ENCODE results near the gene HOXD8.

HOXD8 gene

DNA sequence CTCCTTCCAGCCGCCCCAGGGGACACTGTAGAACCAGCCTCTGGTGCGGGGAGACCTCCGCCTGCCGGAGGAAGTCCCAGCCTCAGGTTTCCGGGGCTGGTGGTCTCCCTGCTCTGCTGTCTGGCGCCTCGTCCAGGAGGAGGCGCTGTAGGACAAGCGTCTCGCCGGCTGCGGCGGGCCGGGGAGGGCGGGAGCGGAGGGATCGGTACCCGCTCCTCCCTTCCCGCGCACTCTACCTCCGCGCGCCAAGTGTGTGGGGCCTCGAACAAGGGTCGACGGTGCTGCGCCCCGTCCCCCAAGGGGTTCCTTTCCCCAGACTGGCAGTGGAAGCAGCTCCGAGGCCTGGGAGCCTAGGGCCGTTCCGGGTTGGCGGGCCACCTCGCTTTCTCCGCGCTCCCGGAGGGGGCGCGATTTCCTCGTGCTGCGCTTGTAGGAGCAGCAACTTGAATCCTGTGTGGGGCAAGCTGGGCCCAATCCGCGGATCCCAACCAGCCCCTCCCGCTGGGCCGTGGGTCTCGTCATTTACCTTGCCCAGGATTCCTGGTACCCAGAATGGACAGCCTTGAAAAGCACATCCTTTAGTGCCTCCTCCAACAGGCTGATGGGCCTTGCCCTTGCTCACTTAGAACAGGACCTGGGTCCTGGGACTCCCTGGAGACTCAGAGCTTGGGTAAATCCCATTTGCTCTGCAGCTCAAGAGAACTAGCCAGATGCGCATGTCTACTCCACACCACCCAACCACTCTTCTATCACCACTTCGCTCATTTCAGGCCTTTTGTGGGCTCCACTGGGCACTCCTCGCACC lies 11.2 kb downstream of the HOXD8 start (continued):
- TF ChIP-seq SCRT2 (tag by site-specific recombination; IDR thresholded peaks at IDR 0.05) (no peak), ZNF146 (tag by site-specific recombination; IDR thresholded peaks at IDR 0.05) (no peak), FEZF1 (tag by site-specific recombination; IDR thresholded peaks at IDR 0.05) (no peak), SALL2 (tag by site-specific recombination; IDR thresholded peaks at IDR 0.05; ENCODE audit: borderline replicate concordance) (no peak), KLF16 (tag by site-specific recombination; IDR thresholded peaks at IDR 0.05) (no peak), ZBTB8A (tag by site-specific recombination; IDR thresholded peaks at IDR 0.05) (0 out of 2 replicates have a peak, but pooled peaks have one; percentile 14), ZNF544 (tag by site-specific recombination; IDR thresholded peaks at IDR 0.05) (no peak), ZNF155 (tag by site-specific recombination; IDR thresholded peaks at IDR 0.05) (no peak), ZXDB (tag by site-specific recombination; IDR thresholded peaks at IDR 0.05) (0 out of 2 replicates have a peak, but pooled peaks have one; percentile 45), ZNF202 (tag by site-specific recombination; IDR thresholded peaks at IDR 0.05; ENCODE audit: borderline replicate concordance) (no peak), GLI2 (tag by site-specific recombination; IDR thresholded peaks at IDR 0.05; ENCODE audit: borderline replicate concordance, low read depth) (no peak), ZNF791 (tag by site-specific recombination; IDR thresholded peaks at IDR 0.05) (no peak), ZSCAN16 (tag by site-specific recombination; IDR thresholded peaks at IDR 0.05) (no peak), ZNF266 (tag by site-specific recombination; IDR thresholded peaks at IDR 0.05; ENCODE audit: low read depth) (no peak), ZNF394 (tag by site-specific recombination; IDR thresholded peaks at IDR 0.05; ENCODE audit: borderline replicate concordance) (peak; percentile 42; the same call in 1 of the 2 replicates), SP7 (tag by site-specific recombination; IDR thresholded peaks at IDR 0.05) (peak; percentile 53), ZNF521 (tag by site-specific recombination; IDR thresholded peaks at IDR 0.05) (no peak), ZNF211 (tag by site-specific recombination; IDR thresholded peaks at IDR 0.05; ENCODE audit: low read depth) (no peak), ZNF157 (tag by site-specific recombination; IDR thresholded peaks at IDR 0.05) (no peak), ZNF274 (IDR thresholded peaks at IDR 0.05; ENCODE audit: low read length) (no peak), ZNF274 (tag by site-specific recombination; IDR thresholded peaks at IDR 0.05; ENCODE audit: borderline replicate concordance) (no peak), ZFP69B (tag by site-specific recombination; IDR thresholded peaks at IDR 0.05) (no peak), GFI1B (tag by site-specific recombination; IDR thresholded peaks at IDR 0.05) (no peak), ZNF324 (tag by site-specific recombination; IDR thresholded peaks at IDR 0.05) (0 out of 2 replicates have a peak, but pooled peaks have one; percentile 33)
- TF ChIP-seq, protein P1, sequence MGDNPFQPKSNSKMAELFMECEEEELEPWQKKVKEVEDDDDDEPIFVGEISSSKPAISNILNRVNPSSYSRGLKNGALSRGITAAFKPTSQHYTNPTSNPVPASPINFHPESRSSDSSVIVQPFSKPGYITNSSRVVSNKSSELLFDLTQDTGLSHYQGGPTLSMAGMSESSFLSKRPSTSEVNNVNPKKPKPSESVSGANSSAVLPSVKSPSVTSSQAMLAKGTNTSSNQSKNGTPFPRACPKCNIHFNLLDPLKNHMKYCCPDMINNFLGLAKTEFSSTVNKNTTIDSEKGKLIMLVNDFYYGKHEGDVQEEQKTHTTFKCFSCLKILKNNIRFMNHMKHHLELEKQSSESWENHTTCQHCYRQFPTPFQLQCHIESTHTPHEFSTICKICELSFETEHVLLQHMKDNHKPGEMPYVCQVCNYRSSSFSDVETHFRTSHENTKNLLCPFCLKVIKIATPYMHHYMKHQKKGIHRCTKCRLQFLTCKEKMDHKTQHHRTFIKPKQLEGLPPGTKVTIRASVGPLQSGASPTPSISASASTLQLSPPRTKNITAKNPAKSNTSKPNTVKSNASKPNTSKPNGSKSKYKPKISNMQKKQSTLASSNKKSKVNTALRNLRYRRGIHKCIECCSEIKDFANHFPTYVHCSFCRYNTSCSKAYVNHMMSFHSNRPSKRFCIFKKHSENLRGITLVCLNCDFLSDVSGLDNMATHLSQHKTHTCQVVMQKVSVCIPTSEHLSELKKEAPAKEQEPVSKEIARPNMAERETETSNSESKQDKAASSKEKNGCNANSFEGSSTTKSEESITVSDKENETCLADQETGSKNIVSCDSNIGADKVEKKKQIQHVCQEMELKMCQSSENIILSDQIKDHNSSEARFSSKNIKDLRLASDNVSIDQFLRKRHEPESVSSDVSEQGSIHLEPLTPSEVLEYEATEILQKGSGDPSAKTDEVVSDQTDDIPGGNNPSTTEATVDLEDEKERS (tag by site-specific recombination; IDR thresholded peaks at IDR 0.05) = no peak
- TF ChIP-seq, protein P2, sequence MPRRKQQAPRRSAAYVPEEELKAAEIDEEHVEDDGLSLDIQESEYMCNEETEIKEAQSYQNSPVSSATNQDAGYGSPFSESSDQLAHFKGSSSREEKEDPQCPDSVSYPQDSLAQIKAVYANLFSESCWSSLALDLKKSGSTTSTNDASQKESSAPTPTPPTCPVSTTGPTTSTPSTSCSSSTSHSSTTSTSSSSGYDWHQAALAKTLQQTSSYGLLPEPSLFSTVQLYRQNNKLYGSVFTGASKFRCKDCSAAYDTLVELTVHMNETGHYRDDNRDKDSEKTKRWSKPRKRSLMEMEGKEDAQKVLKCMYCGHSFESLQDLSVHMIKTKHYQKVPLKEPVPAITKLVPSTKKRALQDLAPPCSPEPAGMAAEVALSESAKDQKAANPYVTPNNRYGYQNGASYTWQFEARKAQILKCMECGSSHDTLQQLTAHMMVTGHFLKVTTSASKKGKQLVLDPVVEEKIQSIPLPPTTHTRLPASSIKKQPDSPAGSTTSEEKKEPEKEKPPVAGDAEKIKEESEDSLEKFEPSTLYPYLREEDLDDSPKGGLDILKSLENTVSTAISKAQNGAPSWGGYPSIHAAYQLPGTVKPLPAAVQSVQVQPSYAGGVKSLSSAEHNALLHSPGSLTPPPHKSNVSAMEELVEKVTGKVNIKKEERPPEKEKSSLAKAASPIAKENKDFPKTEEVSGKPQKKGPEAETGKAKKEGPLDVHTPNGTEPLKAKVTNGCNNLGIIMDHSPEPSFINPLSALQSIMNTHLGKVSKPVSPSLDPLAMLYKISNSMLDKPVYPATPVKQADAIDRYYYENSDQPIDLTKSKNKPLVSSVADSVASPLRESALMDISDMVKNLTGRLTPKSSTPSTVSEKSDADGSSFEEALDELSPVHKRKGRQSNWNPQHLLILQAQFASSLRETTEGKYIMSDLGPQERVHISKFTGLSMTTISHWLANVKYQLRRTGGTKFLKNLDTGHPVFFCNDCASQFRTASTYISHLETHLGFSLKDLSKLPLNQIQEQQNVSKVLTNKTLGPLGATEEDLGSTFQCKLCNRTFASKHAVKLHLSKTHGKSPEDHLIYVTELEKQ (tag by site-specific recombination; IDR thresholded peaks at IDR 0.05; ENCODE audit: borderline replicate concordance) = no peak
- TF ChIP-seq, protein P3, sequence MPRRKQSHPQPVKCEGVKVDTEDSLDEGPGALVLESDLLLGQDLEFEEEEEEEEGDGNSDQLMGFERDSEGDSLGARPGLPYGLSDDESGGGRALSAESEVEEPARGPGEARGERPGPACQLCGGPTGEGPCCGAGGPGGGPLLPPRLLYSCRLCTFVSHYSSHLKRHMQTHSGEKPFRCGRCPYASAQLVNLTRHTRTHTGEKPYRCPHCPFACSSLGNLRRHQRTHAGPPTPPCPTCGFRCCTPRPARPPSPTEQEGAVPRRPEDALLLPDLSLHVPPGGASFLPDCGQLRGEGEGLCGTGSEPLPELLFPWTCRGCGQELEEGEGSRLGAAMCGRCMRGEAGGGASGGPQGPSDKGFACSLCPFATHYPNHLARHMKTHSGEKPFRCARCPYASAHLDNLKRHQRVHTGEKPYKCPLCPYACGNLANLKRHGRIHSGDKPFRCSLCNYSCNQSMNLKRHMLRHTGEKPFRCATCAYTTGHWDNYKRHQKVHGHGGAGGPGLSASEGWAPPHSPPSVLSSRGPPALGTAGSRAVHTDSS (tag by site-specific recombination; IDR thresholded peaks at IDR 0.05) = no peak
- TF ChIP-seq, protein P4, sequence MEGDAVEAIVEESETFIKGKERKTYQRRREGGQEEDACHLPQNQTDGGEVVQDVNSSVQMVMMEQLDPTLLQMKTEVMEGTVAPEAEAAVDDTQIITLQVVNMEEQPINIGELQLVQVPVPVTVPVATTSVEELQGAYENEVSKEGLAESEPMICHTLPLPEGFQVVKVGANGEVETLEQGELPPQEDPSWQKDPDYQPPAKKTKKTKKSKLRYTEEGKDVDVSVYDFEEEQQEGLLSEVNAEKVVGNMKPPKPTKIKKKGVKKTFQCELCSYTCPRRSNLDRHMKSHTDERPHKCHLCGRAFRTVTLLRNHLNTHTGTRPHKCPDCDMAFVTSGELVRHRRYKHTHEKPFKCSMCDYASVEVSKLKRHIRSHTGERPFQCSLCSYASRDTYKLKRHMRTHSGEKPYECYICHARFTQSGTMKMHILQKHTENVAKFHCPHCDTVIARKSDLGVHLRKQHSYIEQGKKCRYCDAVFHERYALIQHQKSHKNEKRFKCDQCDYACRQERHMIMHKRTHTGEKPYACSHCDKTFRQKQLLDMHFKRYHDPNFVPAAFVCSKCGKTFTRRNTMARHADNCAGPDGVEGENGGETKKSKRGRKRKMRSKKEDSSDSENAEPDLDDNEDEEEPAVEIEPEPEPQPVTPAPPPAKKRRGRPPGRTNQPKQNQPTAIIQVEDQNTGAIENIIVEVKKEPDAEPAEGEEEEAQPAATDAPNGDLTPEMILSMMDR (tag by site-specific recombination; IDR thresholded peaks at IDR 0.05) = peak; percentile 97
- TF ChIP-seq, protein P5, sequence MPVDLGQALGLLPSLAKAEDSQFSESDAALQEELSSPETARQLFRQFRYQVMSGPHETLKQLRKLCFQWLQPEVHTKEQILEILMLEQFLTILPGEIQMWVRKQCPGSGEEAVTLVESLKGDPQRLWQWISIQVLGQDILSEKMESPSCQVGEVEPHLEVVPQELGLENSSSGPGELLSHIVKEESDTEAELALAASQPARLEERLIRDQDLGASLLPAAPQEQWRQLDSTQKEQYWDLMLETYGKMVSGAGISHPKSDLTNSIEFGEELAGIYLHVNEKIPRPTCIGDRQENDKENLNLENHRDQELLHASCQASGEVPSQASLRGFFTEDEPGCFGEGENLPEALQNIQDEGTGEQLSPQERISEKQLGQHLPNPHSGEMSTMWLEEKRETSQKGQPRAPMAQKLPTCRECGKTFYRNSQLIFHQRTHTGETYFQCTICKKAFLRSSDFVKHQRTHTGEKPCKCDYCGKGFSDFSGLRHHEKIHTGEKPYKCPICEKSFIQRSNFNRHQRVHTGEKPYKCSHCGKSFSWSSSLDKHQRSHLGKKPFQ (tag by site-specific recombination; IDR thresholded peaks at IDR 0.05) = no peak
